ENCODE data around the gene PDS5A.
"Not testable (repeated sequence)": the region's sequence is repeated elsewhere in the genome, so short reads cannot be mapped to it uniquely, and the experiment has no call there.

The PDS5A gene

DNA sequence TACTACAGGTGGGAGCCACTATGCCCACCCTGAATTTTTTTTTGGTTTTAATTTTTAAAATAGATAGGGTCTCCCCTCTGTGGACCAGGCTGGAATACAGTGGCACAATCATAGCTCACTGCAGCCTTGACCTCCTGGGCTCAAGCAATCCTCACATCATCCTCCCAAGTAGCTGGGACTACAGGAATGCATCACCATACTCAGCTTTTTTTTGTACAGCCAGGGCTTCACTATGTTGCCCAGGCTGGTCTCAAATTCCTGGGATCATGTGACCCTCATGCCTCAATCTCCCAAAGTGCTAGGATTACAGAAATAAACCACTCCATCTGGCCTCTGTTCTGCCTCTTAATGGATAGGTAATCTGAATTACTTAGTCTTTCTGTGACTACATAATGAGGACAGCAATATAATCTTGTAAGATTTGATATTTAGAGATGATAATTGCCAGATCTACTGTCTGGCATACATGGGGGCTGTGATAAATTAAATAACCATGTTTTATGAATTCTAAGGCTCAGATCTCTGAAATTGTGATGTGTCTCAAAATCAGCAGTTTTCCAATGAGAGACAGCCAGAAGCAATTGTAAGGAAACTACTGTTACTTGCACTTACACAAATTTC is 26.7 kb downstream of the PDS5A start:
- no peak for DNase-seq

GRCh38 chr4:39947963-39948362 is 29.7 kb downstream of the PDS5A start:
- DNase-seq: no peak

GRCh38 chr4:39947417-39947816 is 30.3 kb downstream of the PDS5A start:
- DNase-seq: no peak

- DNase-seq: not testable (repeated sequence)
Observed at GRCh38 chr4:39944245-39944644, 33.5 kb downstream of the PDS5A start.

- no peak for DNase-seq
Observed at GRCh38 chr4:39942507-39942906, 35.2 kb downstream of the PDS5A start.

GRCh38 chr4:39941682-39942217 is 36.0 kb downstream of the PDS5A start:
- no peak for DNase-seq

DNA sequence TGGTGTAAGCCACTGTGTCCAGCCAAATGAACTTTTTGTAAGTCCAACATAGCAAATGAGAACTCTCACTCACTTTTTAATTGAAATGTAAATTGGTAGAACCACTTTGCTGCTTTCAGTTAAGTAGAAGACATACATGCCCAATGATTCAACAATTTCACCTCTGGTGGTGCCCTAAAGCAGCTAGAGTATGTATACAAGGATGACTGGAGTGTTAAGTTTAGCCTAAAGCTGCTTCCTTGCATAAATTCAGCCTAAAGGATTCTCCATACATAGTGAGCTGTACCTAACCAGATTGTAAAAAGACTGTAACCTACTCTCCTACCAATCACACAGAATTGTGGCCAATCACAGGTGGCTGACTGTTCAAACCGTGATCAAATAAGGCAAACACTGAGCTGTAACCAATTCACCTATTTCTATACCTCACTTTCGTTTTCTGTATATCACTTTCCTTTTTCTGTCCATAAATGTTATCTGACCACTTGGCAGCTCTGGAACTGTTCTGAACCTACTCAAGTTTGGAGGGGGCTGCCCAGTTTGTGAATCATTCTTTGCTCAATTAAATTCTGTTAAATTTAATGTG is 39.9 kb downstream of the PDS5A start:
- DNase-seq: no peak

DNA sequence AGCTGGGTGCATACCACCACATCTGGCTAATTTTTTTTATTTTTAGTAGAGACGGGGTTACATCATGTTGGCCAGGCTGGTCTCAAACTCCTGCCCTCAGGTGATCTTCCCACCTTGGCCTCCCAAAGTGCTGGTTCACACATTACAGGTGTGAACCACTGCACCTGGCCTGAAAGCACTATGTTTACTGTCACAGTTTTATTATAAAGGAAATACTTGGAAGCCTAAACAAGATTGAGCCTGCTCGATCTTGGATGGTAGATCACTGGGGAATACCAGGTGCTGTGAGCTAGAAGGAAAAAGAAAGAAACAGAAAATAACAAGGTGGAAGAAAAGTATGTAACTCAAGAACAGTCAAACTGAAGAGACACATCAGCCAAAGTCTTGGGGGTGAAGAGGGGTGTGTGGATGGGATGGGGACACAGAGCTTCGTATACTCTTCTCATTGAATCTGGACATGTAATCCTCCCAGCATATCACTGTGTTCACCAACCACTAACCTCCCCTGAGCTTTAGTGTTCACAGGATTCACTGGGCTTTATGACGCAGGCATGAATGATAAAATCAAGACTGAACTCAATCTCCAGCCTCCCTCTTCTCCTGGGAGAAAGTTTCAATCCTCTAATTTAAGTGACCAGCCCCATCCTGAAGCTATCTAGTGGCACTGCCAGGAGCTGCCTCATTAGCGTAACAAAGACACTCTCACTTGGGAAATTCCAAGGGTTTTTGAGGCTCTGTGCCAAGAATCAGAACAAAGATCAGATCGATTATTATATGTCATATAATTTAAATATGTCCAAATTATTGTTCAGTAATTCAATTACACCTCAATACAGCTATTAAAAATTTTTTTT is 40.9 kb downstream of the PDS5A start:
- no peak for DNase-seq

DNA sequence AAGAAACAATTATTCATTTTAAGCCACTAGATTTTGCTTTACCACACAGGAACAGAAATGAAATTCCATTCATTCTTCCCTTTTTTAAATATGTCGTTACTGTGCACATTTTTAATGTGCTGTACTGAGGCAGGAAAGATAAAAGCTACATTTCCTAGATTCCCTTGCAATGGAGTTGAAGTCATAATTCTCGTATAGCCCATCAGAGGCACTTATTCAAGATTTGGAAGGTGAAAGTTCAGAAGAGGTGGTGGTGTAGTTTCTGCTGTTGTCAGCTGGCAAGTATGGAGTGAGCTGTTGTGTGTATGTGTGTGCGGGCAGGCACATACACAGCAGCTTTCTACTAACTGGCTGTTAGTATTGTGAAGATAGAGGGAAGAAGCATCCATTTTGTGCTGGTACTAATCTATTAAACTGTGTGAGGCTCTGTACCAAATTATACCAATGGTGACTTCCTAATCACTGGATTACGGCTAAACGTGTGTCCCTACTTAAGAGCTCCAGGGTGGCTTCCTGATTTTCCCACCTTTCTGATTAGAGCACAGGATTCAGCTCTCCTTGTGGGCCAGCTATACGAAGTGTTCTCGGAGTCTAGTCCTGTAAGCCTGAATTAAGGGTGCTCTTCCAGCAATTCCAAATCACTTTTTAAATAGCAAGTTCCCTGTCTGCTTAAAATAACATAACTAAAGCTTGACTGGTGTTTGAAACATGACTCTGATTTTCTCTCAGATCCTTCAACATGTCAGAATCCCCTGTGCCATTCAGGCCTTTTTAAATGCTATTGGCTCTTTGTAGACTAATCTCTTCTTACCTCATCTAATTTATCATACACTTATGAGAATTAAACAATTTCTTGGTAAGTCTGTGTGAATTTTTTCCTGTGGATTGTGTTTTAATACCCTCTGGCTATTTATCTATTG is 43.8 kb downstream of the PDS5A start:
- no peak for DNase-seq

DNA sequence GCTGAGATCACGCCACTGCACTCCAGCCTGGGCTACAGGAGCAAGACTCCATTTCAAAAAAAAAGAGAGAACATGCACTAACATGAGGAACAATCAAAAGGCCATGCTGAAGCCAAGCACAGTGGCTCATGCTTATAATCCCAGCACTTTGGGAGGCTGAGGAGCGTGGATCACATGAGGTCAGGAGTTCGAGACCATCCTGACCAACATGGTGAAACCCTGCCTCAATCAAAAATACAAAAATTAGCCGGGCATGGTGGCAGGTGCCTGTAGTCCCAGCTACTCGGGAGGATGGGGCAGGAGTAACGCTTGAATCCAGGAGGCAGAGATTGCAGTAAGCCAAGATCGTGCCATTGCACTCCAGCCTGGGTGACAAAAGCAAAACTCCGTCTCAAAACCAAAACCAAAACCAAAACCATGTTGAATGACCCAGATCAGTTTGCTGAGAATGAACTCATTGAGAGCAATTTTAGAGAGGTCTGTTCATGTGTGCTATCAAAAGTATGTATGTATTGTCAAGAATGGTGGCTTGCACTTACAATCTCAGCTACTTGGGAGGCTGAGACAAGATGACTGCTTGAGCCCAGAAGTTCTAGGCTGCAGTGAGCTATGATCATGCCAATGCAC is 44.8 kb downstream of the PDS5A start:
- DNase-seq: peak; percentile 18

- DNase-seq: no peak
Observed at GRCh38 chr4:39931441-39931901, 46.2 kb downstream of the PDS5A start.

GRCh38 chr4:39928538-39928937 is 49.2 kb downstream of the PDS5A start:
- DNase-seq: no peak

- DNase-seq: no peak
Observed at GRCh38 chr4:39924014-39924413, 53.7 kb downstream of the PDS5A start.

DNA sequence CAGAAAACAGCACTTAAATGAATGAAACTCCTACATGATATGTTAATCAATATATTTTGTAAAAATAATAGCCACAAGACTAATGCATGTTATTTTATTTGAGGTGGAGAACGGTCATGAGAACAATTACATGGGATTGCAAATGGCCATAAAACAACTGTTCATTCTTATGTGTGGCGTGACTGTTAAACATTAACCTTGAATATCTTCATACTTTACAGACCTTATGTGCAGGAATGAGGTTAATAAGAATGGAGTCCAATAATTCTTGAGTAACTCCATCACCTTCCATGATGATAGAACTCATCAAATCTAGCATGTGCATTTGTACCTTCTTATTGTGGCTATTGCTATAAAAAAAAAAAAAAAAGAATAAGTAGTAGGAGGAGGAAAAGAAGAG is 55.3 kb downstream of the PDS5A start:
- DNase-seq: no peak

GRCh38 chr4:39913471-39913870 is 64.2 kb downstream of the PDS5A start:
- DNase-seq: no peak

- DNase-seq: no peak
Observed at GRCh38 chr4:39910064-39910463, 67.6 kb downstream of the PDS5A start.

DNA sequence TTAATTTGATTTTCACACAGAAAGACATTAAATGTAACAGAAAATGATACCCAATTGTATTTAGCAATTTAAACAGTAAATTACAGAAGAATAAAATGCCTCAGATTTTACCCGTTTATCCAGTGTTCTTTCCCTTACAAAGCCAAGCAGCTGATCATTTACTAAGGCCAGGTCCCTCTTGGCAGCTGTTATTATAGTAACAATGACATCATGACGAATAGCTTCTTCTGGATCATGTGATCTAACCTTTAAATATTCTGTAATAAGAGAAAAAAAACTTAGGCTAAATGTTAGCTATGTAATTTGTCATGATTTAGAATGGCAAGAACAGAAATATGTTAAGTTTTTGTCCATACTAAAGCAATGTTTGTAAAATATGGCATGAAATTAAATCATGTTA is 69.4 kb downstream of the PDS5A start:
- DNase-seq: no peak

- no peak for DNase-seq
Observed at GRCh38 chr4:39905656-39906055, 72.1 kb downstream of the PDS5A start.

GRCh38 chr4:39905019-39905418 is 72.7 kb downstream of the PDS5A start:
- DNase-seq: not testable (repeated sequence)

- no peak for DNase-seq
Observed at GRCh38 chr4:39900966-39901365, 76.7 kb downstream of the PDS5A start.

- no peak for DNase-seq
Observed at GRCh38 chr4:39899291-39899690, 78.4 kb downstream of the PDS5A start.

DNA sequence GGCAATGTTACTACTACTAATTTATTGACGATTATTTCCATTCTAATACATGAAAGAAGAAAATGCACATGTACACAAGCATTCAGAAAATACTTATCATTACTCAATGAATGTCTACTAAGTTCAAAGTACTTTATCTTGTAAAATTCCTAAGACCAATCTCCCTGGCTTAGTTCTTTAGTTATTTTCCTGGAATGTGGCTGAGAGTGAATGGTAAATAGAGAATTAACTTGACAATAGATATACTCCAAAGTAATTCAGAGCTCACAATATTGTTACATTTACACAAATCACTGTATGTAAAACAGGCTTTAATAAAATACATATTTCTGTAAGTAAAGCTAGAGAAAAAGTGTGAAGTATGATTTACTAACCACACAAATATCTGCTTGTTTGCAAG is 79.7 kb downstream of the PDS5A start:
- DNase-seq: no peak

All from activated naive CD4-positive, alpha-beta T cell treated with Interleukin-2 at 50 U/mL for 16 hours (primary cell).